SIG-M5 treated with dmso at 0.1 percent for 504 hours (cell line): Measurements from ENCODE around the gene LRRTM3.

Experiments
- DNase-seq: peaks from one replicate; lab custom pipeline; 2025; ENCODE audit not compliant: unreplicated experiment; lab: John Stamatoyannopoulos, UW

LRRTM3 gene

DNA sequence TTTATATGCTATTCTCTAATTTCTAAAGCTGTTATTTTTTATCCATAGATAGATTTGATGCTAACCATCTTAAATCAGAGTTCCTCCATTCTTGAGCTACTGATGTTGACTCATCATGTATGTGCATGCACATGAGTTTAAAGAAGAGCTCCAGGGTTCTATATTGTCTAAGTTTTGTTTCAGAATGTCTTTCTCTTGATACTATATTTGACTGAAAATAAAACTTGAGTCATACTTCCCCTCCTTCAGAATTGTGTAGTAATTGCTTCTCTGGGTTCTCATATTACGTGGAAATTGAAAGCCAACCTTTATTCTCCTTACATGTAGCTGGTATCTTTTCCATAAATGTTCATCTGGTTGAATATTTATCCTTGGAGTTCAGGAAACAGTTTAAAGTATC, 89.4 kb downstream of the LRRTM3 start:
- no peak for DNase-seq

DNA sequence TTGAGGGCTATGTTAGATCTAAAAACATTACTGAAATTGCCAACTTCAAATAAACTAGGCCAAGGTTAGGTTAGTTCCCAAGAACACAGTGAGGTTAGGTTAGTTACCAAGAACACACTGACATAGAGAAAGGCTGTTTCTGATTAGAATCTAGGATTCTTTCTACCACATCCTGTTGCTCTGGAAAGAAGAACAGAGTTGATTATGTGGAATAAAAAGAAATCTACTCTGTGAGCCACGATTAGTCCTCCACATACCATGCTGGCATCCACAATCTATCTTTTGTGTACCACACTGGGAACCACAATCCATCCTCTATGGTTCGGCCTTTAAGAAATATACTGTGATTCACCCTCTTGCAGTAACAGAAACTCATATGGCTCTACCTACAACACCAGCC, 91.4 kb downstream of the LRRTM3 start:
- DNase-seq = no peak

DNA sequence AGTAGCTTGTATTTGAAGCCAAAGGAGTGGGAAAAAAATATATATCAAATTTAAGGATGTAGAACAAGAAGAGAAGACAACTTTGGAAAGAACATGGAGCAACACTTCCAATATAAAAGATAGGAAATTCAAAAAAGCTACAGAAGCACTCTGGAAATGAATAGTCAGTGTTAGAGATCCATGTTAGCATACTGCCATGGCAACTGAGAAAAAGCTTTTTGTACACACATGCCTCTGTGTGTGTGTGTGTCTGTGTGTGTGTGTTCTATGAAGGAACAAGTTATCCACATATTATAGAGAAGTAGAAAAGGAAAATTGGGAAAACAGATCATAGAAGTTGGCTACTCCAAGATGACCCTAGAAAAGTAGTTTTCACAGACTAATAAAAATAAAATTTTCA, 96.3 kb downstream of the LRRTM3 start:
- DNase-seq = no peak

GRCh38 chr10:67033878-67034277, 108.0 kb downstream of the LRRTM3 start:
- DNase-seq = no peak

DNA sequence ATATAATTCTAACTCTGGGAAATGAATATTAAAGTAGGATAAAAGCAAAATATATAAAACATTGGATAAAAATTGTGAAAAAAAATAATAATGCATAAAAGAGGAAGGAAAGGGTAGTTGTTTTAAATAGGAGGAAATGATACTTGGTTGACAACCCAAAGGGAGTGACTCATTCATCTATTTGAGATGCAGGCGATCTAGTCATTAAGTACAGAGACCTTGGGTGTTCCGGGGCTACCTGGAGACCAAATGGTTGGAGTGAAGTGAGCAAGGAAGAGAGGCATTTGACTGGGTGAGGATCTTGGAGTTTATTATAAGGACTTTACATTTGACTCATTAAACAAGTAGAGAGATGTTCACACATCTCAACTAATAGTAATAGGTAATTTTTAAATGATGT, 111.0 kb downstream of the LRRTM3 start:
- DNase-seq = peak; percentile 6

DNA sequence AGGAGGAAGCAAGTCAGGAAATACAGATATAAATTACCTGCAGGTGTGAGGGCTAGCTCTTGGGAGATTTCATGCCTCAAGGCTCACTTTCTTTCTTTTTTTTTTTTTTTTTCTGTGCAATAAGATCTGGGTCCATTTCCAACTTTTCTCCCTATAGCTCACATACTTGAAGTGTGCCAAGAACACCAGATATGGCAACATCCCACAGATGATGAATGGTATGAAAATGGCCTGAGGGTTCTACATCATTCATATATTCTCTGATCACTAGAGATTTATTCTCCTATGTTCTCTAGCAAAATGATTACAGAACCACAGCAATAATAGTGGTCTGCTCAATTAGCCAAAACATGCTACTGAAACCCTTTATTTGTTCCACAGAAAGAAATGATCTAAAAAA, 117.2 kb downstream of the LRRTM3 start:
- no peak for DNase-seq

DNA sequence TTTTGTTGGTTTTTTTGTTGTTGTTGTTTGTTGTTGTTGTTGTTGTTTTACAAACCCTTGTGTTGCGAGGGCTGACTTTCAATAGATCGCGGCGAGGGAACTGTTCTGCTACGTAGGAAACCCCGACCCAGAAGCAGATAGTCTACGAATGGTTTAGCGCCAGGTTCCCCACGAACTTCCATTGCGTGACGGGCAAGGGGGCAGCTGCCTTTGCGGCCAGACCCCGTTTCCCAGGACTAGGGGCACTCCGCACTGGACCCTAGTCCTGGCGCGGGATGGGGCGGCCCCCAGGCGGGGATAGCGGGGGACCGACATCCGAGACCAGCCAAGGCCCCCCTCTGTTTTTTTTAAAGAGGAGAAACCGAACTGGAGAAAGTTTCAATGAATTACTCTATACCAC, 119.6 kb downstream of the LRRTM3 start:
- no peak for DNase-seq

GRCh38 chr10:67046507-67046906, 120.7 kb downstream of the LRRTM3 start:
- DNase-seq = no peak

DNA sequence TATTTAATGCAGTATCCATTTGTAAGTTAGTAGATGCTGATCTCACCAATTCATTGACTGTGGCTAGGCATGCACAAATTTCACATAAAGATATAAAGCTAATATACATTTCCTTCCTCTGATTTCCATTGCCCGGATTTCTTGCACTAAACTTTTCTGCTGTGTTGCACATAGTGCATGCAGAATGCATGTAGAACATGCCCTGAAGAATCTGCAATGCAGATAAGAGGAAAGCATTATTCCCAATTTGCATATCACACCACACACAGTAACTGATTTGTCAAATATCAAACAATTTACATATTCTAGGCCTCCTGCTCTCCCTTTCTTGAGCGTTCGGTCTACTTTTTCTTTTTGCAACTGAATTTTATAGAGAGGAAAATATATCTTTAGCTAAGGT, 124.2 kb downstream of the LRRTM3 start:
- DNase-seq = no peak

DNA sequence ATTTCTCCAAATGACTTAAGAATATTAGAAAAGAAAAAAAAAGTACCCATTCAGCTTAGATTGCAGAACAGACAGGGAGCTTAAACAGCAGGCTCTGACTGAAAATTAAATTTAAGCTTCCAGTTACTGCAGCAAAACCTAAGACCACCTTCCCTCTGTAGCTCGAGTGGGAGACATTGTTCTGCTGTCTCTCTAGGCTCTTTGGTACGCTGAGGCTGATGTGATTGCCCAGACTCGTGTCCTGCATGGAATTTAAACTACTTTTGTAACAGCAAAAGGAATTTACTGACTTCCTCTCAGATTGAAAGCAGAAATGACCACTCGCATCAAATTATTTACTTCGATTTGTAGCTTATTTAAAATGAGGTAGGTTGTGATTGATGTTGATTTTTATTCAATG, 124.6 kb downstream of the LRRTM3 start:
- no peak for DNase-seq

- no peak for DNase-seq
Observed at GRCh38 chr10:67072654-67073053, 146.8 kb downstream of the LRRTM3 start.

- no peak for DNase-seq
Observed at GRCh38 chr10:67075491-67075971, 149.7 kb downstream of the LRRTM3 start.

- no peak for DNase-seq
Observed at GRCh38 chr10:67076144-67076543, 150.3 kb downstream of the LRRTM3 start.

GRCh38 chr10:67077376-67077775, 151.5 kb downstream of the LRRTM3 start:
- DNase-seq = no peak

- no peak for DNase-seq
Observed at GRCh38 chr10:67079126-67079525, 153.3 kb downstream of the LRRTM3 start.

GRCh38 chr10:67086327-67087134, 160.7 kb downstream of the LRRTM3 start:
- no peak for DNase-seq

GRCh38 chr10:67087135-67087425, 161.2 kb downstream of the LRRTM3 start:
- DNase-seq = no peak

- no peak for DNase-seq
Observed at GRCh38 chr10:67088036-67088435, 162.2 kb downstream of the LRRTM3 start.

DNA sequence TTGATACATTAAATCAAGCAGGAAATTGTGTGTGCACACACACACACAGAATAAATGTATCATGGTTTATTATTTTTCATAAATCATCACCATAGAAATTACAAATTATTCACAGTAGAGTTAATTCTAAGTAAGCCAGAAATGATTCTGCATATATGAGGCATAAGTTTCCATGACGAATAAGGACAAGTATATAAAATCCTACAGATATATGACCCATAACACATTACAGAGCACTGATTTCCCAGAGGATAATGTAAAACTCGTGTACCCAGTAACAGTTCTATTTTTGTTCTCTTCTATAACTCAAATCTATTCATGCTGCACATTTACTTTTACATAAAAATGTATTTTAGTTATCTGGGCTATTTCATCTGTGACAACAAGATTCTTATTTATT, 169.7 kb downstream of the LRRTM3 start:
- no peak for DNase-seq

- no peak for DNase-seq
Observed at GRCh38 chr10:67098461-67098860, 172.6 kb downstream of the LRRTM3 start.

GRCh38 chr10:67100951-67101350, 175.1 kb downstream of the LRRTM3 start:
- DNase-seq = no peak

DNA sequence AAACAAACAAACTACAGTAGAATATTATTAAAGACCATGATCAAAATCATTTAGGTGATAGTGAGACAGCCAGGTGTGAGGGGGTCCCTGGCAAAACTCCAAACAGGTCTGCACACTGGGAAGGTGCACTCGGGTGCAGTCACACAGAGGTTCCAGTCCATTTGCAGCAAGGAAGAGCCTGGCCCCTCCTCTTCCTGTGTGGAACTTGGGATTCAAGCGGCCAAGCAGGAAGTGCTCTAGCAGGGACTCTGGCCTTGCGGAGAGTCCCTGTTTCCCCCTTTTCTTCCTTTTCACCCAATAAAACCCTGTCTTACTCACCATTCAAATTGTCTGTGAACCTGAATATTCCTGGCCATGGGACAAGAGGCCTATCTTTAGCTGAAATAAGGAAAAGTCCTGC, 181.8 kb downstream of the LRRTM3 start:
- no peak for DNase-seq

- no peak for DNase-seq
Observed at GRCh38 chr10:67110286-67110685, 184.4 kb downstream of the LRRTM3 start.
